Measurements from ENCODE around the gene HIF1A. TPM values are rescaled to one million over a fixed set of nuclear protein-coding genes. Genes with fewer than 3 reads are reported as not detected.

HIF1A gene
- total and polyA plus RNA-seq, 10 of the 15 experiments (the other 5 are each of a cell fraction or from before 2014, with no cell fraction given): 18.3 to 97.0 (median 75.3) TPM

DNA sequence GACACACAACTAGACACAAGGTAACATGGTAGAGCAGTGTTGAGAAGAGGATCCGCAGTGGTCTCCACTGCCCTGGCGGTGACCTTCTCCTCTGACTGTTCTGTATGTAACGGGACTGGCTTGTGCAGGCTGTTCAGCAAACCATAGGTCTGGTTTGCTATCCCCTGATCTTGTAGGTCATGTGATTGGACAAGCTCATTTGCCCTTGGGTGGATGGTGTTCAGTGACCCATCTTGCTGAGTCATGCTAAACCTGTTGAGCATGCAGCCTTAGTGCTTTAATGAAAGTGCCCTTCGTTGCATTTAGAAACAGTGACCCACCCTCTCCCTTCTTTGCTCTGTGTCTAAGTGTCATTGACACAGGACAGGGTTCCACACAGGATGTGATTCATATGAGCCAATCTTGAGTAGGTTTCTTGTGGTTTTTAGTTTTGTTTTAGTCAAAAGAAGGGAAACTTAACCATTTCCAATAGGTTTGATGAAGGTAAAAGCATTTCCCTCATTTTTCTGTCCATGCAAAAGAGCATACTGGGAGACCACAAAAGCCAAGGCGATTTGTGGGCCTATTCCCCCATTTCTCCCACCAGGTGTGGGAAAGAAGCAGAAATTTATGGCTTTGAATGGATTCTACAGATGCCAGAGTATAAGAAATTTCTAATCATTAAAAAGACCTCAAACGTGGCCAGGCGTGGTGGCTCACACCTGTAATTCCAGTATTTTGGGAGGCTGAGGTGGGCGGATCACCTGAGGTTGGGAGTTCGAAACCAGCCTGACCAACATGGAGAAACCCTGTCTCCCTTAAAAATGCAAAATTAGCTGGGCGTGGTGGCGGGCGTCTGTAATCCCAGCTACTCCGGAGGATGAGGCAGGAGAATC is 32.6 kb upstream of the HIF1A start:
- in situ Hi-C loops (cut with MboI) (no loop called here), intact Hi-C loops (cut with micrococcal nuclease; ENCODE audit: unreplicated experiment) (loop anchor here (1.0 to 5.0 kb wide), 7 partner anchors 33 to 188 kb away; partner anchors contain the start of genes HIF1A and SNAPC1)
- Histone ChIP-seq H3K4me3 (peak overlapping the region; percentile 50), H3K36me3 (ENCODE audit: control insufficient read depth in 2 of 2, insufficient read depth in 2 of 2, low read length in 1 of 2) (no peaks in the 10 kb centered on the region), H3K9ac (ENCODE audit: control insufficient read depth, insufficient read depth, low read length) (peak overlapping the region; percentile 50), H3K4me2 (ENCODE audit: control insufficient read depth, insufficient read depth) (peak overlapping the region; percentile 92), H2AFZ (ENCODE audit: control insufficient read depth, low read depth, low read length) (peak overlapping the region; percentile 60), H4K20me1 (ENCODE audit: control insufficient read depth, insufficient read depth) (no peaks in the 10 kb centered on the region), H3K27ac (ENCODE audit: control insufficient read depth, insufficient read depth) (peak overlapping the region; percentile 79), H3K79me2 (ENCODE audit: control insufficient read depth, insufficient read depth, low read length) (no peaks in the 10 kb centered on the region; the same call in 1 of the 2 replicates), H3K9me3 (replicated peaks; ENCODE audit: control insufficient read depth, insufficient read depth, low read length) (no peaks in the 10 kb centered on the region), H3K4me1 (ENCODE audit: control insufficient read depth, insufficient read depth, low read length) (peaks cover 34% of the 10 kb centered on the region), H3K27me3 (replicated peaks in 1 of 2; ENCODE audit: control insufficient read depth in 2 of 2, insufficient read depth in 2 of 2, low read length in 1 of 2) (no peaks in the 10 kb centered on the region)
- ChIA-PET CTCF (interaction anchor here (0.6 to 2.0 kb wide), 4 partner anchors 9 to 326 kb away, joined by 3 to 9 read pairs (median 4); no protein-coding TSS in a partner anchor), SMC1A (ENCODE audit: uncharacterized antibody, unreplicated experiment) (interaction anchor here (0.6 to 7.0 kb wide), 27 partner anchors 9 to 187 kb away, joined by 3 to 53 read pairs (median 4); partner anchors contain the start of gene HIF1A), POLR2A (interaction anchor here (0.6 to 2.7 kb wide), 8 partner anchors 29 to 262 kb away, joined by 3 to 18 read pairs (median 3); partner anchors contain the start of gene HIF1A), RAD21 (ENCODE audit: unreplicated experiment) (interaction anchor here (0.9 to 3.9 kb wide), 19 partner anchors 20 to 266 kb away, joined by 3 to 28 read pairs (median 3); partner anchors contain the start of gene HIF1A)
- no TSS peak for BruUV-seq (replicated peaks)
- FAIRE-seq (peak; percentile 95), DNase-seq (ENCODE audit: low read depth, low spot score) (peak; percentile 100), ATAC-seq (peak; percentile 87)
- WGBS (ENCODE audit: insufficient coverage, insufficient replicate concordance, low lambda C conversion rate, missing lambda C conversion rate): 0% methylated on average over 13 of the region's 13 CpGs
- TF ChIP-seq, protein P1, sequence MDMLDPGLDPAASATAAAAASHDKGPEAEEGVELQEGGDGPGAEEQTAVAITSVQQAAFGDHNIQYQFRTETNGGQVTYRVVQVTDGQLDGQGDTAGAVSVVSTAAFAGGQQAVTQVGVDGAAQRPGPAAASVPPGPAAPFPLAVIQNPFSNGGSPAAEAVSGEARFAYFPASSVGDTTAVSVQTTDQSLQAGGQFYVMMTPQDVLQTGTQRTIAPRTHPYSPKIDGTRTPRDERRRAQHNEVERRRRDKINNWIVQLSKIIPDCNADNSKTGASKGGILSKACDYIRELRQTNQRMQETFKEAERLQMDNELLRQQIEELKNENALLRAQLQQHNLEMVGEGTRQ (IDR thresholded peaks at IDR 0.05; ENCODE audit: borderline replicate concordance, low read depth, low read length): peak; percentile 70
- TF ChIP-seq CREB1 (IDR thresholded peaks at IDR 0.05; ENCODE audit: low read depth) (peak; percentile 85), MYB (IDR thresholded peaks at IDR 0.05; ENCODE audit: borderline replicate concordance, low read depth, low read length) (0 out of 2 replicates have a peak, but pooled peaks have one; percentile 11), MYC (IDR thresholded peaks at IDR 0.05; ENCODE audit: insufficient read depth, insufficient read length, insufficient replicate concordance, low read length, severe bottlenecking) (no peak), E4F1 (IDR thresholded peaks at IDR 0.05; ENCODE audit: borderline replicate concordance, partially characterized antibody) (no peak), JUND (IDR thresholded peaks at IDR 0.05; ENCODE audit: low read depth, low read length) (peak; percentile 80), RUNX3 (IDR thresholded peaks at IDR 0.05; ENCODE audit: low read length) (peak; percentile 99), RBBP5 (conservative IDR thresholded peaks at IDR 0.05) (no peak), JUNB (IDR thresholded peaks at IDR 0.05) (peak; percentile 94), SIX5 (IDR thresholded peaks at IDR 0.05; ENCODE audit: low read depth, low read length, severe bottlenecking) (no peak), SRF (IDR thresholded peaks at IDR 0.05; ENCODE audit: low read depth in 2 of 2, low read length in 2 of 2) (peak in 1 of 2 experiments; percentile 56; a peak in 1 of 4 replicates), BCL11A (IDR thresholded peaks at IDR 0.05; ENCODE audit: low read depth, low read length) (peak; percentile 85), NFYA (IDR thresholded peaks at IDR 0.05; ENCODE audit: borderline replicate concordance, low read depth, low read length) (no peak), EZH2 (IDR thresholded peaks at IDR 0.05; ENCODE audit: borderline replicate concordance, control insufficient read depth, low read depth, low read length) (no peak), RELA (IDR thresholded peaks at IDR 0.05; ENCODE audit: borderline replicate concordance, partially characterized antibody) (peak; percentile 69), EED (IDR thresholded peaks at IDR 0.05; ENCODE audit: low read depth) (peak; percentile 93)
- TF ChIP-seq, protein P2, sequence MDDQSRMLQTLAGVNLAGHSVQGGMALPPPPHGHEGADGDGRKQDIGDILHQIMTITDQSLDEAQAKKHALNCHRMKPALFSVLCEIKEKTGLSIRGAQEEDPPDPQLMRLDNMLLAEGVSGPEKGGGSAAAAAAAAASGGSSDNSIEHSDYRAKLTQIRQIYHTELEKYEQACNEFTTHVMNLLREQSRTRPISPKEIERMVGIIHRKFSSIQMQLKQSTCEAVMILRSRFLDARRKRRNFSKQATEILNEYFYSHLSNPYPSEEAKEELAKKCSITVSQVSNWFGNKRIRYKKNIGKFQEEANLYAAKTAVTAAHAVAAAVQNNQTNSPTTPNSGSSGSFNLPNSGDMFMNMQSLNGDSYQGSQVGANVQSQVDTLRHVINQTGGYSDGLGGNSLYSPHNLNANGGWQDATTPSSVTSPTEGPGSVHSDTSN (IDR thresholded peaks at IDR 0.05; ENCODE audit: insufficient replicate concordance, low read depth, low read length): peak; percentile 46

Data from GM12878 (cell line).